ENCODE measurements around the gene EEFSEC.

Gene EEFSEC

DNA sequence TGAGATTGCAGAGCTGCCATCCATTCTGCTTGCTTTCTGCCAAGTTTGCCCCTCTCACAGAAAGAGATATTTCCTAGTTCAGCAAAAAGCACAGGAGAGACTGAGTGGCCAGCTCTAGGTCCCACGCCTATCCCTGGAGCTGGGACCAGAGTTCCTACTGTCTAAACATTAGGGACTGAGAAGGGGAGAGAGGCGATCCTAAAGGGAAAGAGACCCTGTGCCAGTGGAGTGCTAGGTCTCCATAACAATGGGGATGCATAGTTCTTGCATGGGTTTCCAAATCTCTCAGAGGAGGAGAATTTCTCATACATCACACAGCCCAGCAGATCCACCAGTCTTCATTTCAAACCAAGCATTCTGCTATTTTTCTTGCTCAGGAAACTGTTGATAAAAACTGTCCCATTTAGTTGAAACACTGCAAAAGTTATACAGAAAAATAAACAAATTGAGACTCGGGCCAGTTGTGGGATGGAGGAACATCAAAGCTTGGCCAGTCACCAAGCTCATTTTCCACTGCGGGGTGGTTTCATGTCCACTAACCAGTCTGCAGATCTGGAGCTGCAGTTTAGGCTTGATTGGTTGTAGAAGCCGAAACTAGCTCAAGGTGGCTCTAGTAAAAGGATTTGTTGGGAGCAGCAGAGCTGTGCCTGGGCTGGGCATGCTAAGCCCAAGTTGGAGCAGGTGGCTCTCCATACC, 62.7 kb downstream of the EEFSEC start:
- H3K27me3 ChIP-seq (ENCODE audit: low read depth, low read length) = no peaks in the 10 kb centered on the region
- H2AFZ ChIP-seq (ENCODE audit: low read depth, low read length) = no peak overlapping the region
- TF ChIP-seq EZH2phosphoT487 (IDR thresholded peaks at IDR 0.05; ENCODE audit: low read depth) = no peak
- TF ChIP-seq, protein P1, sequence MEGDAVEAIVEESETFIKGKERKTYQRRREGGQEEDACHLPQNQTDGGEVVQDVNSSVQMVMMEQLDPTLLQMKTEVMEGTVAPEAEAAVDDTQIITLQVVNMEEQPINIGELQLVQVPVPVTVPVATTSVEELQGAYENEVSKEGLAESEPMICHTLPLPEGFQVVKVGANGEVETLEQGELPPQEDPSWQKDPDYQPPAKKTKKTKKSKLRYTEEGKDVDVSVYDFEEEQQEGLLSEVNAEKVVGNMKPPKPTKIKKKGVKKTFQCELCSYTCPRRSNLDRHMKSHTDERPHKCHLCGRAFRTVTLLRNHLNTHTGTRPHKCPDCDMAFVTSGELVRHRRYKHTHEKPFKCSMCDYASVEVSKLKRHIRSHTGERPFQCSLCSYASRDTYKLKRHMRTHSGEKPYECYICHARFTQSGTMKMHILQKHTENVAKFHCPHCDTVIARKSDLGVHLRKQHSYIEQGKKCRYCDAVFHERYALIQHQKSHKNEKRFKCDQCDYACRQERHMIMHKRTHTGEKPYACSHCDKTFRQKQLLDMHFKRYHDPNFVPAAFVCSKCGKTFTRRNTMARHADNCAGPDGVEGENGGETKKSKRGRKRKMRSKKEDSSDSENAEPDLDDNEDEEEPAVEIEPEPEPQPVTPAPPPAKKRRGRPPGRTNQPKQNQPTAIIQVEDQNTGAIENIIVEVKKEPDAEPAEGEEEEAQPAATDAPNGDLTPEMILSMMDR (IDR thresholded peaks at IDR 0.05; ENCODE audit: low read depth, low read length) = no peak
- H3K9me3 ChIP-seq (ENCODE audit: insufficient read depth, low read length) = no peaks in the 10 kb centered on the region
- H3K4me1 ChIP-seq (ENCODE audit: low read length) = no peaks in the 10 kb centered on the region
- H3K27ac ChIP-seq (ENCODE audit: low read length) = no peak overlapping the region
- no peak overlapping the region for H3K4me3 ChIP-seq (ENCODE audit: low read length)
- peaks cover 5% of the 10 kb centered on the region for H3K36me3 ChIP-seq (replicated peaks; ENCODE audit: low read depth, low read length)
- H3K9ac ChIP-seq (ENCODE audit: low read length) = no peak overlapping the region
- no peaks in the 10 kb centered on the region for H3K79me2 ChIP-seq (ENCODE audit: low read length)
- H4K20me1 ChIP-seq (ENCODE audit: insufficient read depth, low read length) = 0 out of 2 replicates have a peak, but pooled peaks cover 6% of the 10 kb centered on the region
- H3K4me2 ChIP-seq (ENCODE audit: low read length) = no peak overlapping the region

DNA sequence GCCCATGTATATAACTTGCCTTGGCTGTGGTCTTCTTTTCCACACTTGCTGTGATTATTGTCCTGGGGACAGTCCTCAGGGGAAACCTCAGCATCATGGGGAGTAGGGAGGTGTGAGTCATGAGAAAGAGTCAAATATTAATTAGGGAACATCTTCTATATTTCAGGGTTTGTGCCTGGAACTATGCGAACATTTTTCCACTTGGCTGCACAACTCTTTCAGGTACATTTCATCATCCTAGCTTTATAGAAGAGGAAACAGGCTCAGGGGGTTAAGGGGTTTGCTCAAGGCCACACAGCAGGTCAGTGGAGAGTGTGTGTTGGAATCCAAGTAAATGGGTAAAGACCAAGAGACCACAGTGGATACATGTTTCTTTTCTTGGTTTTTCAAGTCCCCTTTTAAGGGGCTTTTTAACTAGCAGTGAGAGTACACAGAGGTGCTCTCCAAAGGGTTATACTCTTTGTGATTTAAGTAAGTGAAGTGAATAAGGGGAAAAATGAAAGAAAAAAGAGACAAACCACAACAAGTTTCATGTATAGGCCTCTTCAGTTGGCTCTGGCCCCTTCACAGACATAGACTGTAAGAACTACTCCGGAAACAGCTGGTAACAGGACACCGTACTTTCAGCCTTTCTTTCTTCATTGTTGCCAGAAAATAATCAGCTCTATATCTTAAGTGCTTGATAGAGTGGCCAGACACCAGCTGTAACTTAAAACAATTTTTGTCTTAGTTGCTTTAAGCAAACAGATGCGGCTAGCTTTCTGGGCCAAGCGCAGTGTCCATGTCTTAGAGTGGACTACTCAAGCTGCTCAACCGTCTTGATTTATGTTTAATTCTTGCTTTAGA, 64.6 kb downstream of the EEFSEC start:
- peaks cover 11% of the 10 kb centered on the region for H3K36me3 ChIP-seq (replicated peaks; ENCODE audit: low read depth, low read length)
- TF ChIP-seq, protein P1 (IDR thresholded peaks at IDR 0.05; ENCODE audit: low read depth, low read length) = no peak
- no peak for TF ChIP-seq EZH2phosphoT487 (IDR thresholded peaks at IDR 0.05; ENCODE audit: low read depth)
- H3K9me3 ChIP-seq (ENCODE audit: insufficient read depth, low read length) = peaks cover 5% of the 10 kb centered on the region; the same call in 1 of the 2 replicates
- no peaks in the 10 kb centered on the region for H3K27me3 ChIP-seq (ENCODE audit: low read depth, low read length)
- no peaks in the 10 kb centered on the region for H3K79me2 ChIP-seq (ENCODE audit: low read length)
- no peaks in the 10 kb centered on the region for H4K20me1 ChIP-seq (ENCODE audit: insufficient read depth, low read length)
- no peak overlapping the region for H3K4me3 ChIP-seq (ENCODE audit: low read length)
- no peak overlapping the region for H2AFZ ChIP-seq (ENCODE audit: low read depth, low read length)
- H3K9ac ChIP-seq (ENCODE audit: low read length) = no peak overlapping the region
- no peak overlapping the region for H3K27ac ChIP-seq (ENCODE audit: low read length)
- H3K4me1 ChIP-seq (ENCODE audit: low read length) = no peaks in the 10 kb centered on the region
- no peak overlapping the region for H3K4me2 ChIP-seq (ENCODE audit: low read length)

DNA sequence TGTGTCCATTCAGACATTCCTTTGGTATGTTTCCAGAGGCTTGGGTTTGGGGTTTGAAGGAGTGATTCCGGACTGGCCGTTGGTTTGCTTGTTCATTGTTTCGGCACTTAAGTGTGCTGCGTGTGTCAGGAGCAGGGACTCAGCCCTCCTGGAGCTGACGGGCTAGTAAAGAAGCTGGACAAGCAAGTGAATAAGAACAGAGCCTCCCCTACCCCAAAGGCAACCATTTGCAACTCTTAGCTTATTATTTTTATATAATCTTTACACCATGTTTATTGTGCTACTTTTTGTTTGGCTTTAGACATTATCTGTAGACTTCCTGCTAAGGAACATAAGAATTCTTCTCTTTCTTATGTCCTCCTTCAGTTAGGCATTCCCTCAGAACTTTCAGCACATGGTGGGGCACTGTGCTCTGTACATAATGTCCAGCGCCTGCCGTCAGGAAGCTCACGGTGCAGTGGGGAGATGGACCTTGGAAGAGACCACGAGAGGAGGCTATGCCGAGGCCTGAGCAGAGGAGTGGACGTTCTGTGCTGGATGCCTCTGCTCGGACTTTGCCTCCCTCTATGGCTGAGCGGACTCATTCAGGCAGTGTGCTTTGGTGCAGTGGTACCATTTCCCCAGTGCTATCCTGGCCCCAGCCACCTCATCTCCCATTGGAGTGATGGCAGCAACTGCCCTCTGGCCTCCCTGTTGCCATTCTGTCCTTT, 65.4 kb downstream of the EEFSEC start:
- Histone ChIP-seq H4K20me1 (ENCODE audit: insufficient read depth, low read length) (no peaks in the 10 kb centered on the region), H3K4me3 (ENCODE audit: low read length) (no peak overlapping the region), H3K36me3 (replicated peaks; ENCODE audit: low read depth, low read length) (peaks cover 18% of the 10 kb centered on the region), H2AFZ (ENCODE audit: low read depth, low read length) (no peak overlapping the region), H3K9ac (ENCODE audit: low read length) (no peak overlapping the region), H3K79me2 (ENCODE audit: low read length) (no peaks in the 10 kb centered on the region), H3K27ac (ENCODE audit: low read length) (no peak overlapping the region), H3K4me2 (ENCODE audit: low read length) (no peak overlapping the region), H3K9me3 (ENCODE audit: insufficient read depth, low read length) (peaks cover 12% of the 10 kb centered on the region; the same call in 1 of the 2 replicates), H3K27me3 (ENCODE audit: low read depth, low read length) (no peaks in the 10 kb centered on the region), H3K4me1 (ENCODE audit: low read length) (no peaks in the 10 kb centered on the region)
- no peak for TF ChIP-seq EZH2phosphoT487 (IDR thresholded peaks at IDR 0.05; ENCODE audit: low read depth)

DNA sequence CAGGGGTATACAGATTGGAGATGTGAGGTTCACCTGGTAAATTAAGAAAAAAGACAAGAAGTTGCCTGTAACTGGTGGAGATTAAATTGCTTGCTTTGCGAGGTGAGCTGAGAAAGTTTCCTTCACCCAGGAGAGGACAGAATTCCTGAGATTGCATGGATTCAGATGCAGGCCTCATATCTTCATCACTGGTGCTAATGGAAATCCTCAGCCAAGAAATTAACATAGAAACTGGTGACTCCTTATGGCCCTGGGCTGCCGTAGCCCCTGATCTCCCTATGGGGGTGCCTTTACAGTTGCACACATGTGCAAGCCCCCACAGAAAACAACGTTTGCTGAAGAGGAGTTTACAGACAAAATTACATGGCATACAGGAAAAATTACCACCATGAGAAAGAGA, 68.0 kb downstream of the EEFSEC start:
- H4K20me1 ChIP-seq (ENCODE audit: insufficient read depth, low read length) = 0 out of 2 replicates have a peak, but pooled peaks cover under 1% of the 10 kb centered on the region
- H2AFZ ChIP-seq (ENCODE audit: low read depth, low read length) = no peak overlapping the region
- H3K4me2 ChIP-seq (ENCODE audit: low read length) = no peak overlapping the region
- no peaks in the 10 kb centered on the region for H3K4me1 ChIP-seq (ENCODE audit: low read length)
- H3K36me3 ChIP-seq (replicated peaks; ENCODE audit: low read depth, low read length) = peaks cover 18% of the 10 kb centered on the region
- TF ChIP-seq, protein P1 (IDR thresholded peaks at IDR 0.05; ENCODE audit: low read depth, low read length) = no peak
- TF ChIP-seq EZH2phosphoT487 (IDR thresholded peaks at IDR 0.05; ENCODE audit: low read depth) = no peak
- H3K79me2 ChIP-seq (ENCODE audit: low read length) = no peaks in the 10 kb centered on the region
- peaks cover 12% of the 10 kb centered on the region; the same call in 1 of the 2 replicates for H3K9me3 ChIP-seq (ENCODE audit: insufficient read depth, low read length)
- H3K4me3 ChIP-seq (ENCODE audit: low read length) = no peak overlapping the region
- no peak overlapping the region for H3K9ac ChIP-seq (ENCODE audit: low read length)
- no peaks in the 10 kb centered on the region for H3K27me3 ChIP-seq (ENCODE audit: low read depth, low read length)
- no peak overlapping the region for H3K27ac ChIP-seq (ENCODE audit: low read length)

Measured in OCI-LY3 (cell line).